NK-92 treated with Interleukin-12 subunit alpha and Interleukin-12 subunit beta, amount 100 ng/mL, for 24 hours (cell line): ENCODE results near the gene CCDC33.
"Not testable (repeated sequence)": the region's sequence is repeated elsewhere in the genome, so short reads cannot be mapped to it uniquely, and the experiment has no call there.

Experiments
- DNase-seq: peaks from one replicate; lab custom pipeline; 2025; lab: John Stamatoyannopoulos, UW

CCDC33 gene

DNA sequence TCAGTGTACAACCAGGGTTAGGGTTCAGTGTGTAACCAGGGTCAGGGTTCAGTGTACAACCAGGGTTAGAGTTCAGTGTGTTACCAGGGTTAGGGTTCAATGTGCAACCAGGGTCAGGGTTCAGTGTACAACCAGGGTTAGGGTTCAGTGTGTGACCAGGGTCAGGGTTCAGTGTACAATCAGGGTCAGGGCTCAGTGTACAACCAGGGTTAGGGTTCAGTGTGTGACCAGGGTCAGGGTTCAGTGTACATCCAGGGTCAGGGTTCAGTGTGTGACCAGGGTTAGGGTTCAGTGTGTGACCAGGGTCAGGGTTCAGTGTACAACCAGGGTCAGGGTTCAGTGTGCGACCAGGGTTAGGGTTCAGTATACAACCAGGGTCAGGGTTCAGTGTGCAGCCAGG lies 98.0 kb downstream of the CCDC33 start:
- DNase-seq, result no peak

DNA sequence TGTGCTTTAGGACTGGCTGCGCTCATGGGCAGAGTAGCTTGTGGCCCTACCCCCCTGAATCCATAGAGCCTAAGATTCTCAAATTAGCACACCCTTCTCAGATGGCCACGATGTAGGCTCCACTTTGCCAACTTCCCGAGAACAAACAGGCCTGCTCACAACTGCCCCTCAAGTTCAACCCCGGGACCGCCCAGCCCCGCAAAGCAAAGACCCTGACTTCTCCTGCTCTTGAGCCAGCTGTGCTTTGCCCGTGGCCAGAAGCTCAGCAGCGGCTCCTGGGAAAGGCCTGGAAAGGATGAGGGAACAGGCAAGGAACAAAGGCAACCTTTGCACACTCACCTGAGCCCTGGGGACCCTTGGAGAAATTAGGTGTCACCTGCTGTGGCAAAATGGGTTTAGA lies 99.3 kb downstream of the CCDC33 start:
- no peak for DNase-seq

- DNase-seq, result no peak
These were observed 100.2 kb downstream of the CCDC33 start for GRCh38 chr15:74336061-74337005.

DNA sequence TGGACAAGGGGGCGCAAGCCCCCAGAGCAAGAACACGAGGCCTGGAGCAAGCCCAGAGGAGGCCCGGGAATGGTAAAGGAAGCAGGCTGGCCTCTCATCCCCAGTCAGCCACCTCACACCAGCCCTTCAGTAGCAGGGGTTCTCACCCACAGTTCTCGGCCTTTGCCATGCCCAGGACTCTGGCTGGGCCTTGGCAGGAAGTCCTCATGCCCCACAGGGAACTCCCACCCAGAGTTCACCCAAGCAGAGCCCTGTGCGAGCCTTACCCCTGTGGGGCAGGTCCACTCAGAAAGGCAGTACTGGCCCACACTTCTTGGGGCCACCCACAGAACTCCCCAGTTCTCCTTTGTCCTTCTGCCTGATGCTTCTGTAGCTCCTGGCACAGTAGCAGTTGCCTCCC lies 101.0 kb downstream of the CCDC33 start:
- DNase-seq, result no peak

DNA sequence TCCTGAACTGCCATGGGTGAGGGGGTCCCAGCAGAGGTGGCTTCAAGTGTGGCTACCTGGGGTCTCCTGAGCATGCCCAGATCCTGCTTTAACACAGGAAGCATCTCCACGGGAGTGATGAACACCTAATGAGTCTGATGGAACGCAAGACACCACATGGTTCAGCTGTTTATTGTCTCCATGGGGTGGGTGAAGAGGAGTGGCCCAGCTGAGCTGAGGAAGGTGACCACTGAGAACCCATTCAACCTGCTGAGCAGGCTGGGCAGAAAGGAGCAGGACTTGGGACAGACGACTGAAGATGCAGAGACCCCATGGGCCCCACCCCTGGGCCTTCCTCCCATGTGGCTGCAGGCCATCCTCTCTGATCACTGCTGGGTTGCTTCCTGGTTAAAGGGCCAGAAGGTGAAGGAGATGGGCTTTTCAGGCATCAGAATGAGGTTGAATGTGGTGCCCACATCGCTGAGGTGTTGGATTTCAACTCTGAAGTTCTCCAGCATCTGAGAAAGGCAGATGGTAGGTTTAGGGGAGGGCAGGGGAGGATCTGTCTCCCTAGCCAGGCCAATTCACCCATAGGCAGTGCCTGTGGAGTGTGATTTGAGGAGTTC lies 101.6 kb downstream of the CCDC33 start:
- DNase-seq, result no peak

DNA sequence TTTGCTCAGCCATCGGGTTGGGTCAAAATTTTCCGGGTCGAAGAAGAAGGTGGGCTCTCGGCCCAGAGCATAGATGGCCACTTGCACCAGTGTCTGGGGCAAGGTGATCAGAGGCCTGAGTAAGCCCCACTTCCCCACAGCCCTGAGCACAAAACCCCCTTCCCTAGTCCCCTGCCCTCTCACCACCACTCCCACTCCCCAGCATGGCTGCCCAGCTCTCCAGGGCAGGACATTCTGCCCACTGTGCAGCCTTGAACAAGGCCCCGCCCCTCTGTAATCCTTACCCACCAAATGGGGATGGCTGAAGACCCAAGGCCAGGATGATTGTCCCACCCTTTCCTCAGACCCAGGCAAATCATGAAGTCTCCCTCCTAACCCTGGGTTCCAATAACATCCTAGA lies 102.5 kb downstream of the CCDC33 start:
- DNase-seq, result no peak

DNA sequence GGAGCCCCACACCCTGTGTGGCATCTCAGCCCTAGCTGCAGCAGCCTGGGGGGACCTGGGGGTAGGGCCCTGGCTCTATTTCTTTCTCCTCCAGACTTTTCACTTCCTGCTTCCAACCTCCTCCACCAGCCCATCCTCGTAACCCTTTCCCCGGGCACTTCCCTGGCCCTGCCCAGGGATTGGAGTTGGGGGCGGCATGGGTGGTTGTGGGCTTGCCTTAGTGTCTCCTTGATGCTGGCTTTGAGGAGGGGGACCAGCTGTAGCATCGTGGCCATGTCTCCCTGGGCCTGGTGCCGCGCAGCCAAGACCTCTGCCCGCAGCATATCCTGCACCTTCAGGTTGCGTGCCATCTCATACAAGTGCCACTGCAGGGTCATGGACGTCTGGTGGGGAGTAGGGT lies 103.2 kb downstream of the CCDC33 start:
- DNase-seq, result no peak

DNA sequence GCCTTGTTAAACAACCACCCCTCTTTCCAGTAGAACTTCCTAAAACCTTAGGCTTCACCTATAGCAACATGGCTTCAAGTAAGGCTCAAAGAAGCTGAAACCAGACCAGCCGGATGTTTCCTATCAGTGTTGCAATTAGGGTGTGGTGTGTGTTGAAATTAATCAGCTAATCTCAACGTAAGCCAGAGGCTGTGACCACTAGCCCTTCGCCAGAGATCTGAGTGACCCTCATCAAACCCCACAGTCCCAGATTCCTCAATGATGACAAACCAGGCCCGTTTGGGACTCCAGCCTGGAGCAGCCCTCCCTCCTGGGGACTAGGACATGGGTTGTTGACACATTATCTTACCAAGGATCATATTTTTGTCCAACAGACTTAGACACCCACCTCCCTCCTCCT lies 104.0 kb downstream of the CCDC33 start:
- no peak for DNase-seq

GRCh38 chr15:74343127-74343796 lies 107.1 kb downstream of the CCDC33 start:
- no peak for DNase-seq

GRCh38 chr15:74343797-74344127 lies 107.6 kb downstream of the CCDC33 start:
- no peak for DNase-seq

- no peak for DNase-seq
These were observed 108.9 kb downstream of the CCDC33 start for GRCh38 chr15:74345051-74345450.

DNA sequence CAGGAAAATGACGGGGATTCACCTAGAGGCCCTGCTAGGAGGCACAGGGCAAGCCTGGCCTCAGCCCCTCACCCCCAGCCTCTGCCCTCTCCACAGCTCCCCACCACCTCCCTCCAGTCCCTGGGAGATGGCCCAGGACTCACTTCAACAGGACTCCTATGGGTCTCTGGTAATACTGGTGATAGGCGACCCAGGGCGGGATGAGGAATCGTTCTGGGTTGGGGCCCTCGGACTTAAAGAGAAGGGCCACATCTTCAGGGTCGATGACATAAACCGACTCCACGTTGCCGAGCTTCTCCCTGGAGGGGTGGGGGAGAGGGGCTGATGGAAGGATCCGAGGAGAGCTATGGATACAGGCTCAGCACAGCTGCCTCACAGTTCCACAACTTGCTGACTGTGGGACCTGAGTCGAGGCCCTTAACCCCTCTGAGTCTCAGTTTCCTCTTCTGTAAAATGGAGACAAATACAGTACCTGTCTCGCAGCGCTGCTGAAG lies 111.7 kb downstream of the CCDC33 start:
- DNase-seq, result no peak

DNA sequence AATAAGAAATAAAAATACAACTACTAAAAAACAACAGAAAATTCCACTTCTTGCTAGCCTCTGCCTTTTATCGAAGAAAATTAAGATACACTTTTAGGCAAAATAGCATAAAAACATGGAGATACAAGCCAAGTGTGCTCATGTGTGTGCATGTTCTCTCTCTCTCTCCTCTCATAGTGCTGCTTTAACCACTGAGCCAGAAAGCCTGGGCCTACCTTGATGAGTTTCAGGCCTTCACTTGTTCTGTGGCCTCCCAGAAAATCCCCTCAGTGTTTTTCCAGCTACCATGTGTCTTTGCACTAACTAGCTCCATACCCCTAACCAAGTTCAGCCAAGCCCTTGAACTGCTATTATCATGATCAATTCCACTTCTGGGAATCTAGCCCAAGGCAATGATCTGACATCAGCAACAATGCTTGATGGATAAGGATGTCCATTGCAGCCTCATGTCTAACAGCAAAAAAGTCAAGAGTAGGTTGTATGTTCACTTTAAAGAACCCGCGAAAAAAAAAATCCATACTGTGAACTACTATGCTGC lies 113.2 kb downstream of the CCDC33 start:
- DNase-seq, result no peak

- DNase-seq, result no peak
These were observed 114.5 kb downstream of the CCDC33 start for GRCh38 chr15:74350295-74351275.

DNA sequence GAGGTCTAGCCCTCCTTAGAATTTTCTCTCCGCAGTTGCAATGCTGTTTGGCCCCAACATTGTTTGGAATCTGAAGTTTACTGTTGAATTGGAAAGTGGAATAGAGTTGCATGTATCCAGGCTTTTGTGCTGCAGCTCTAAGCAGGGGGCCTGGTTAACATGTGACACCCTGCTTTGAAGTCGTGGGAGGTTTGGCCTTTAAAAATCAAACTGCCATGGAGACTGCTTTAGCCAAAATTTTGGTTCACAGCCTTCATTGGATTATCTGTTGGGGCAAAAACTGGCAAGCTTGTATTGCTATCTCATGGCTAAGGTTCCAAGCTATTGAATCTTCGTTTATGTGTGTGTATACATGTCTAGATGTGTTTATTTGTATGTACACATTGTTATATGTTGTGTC lies 115.5 kb downstream of the CCDC33 start:
- DNase-seq, result no peak

DNA sequence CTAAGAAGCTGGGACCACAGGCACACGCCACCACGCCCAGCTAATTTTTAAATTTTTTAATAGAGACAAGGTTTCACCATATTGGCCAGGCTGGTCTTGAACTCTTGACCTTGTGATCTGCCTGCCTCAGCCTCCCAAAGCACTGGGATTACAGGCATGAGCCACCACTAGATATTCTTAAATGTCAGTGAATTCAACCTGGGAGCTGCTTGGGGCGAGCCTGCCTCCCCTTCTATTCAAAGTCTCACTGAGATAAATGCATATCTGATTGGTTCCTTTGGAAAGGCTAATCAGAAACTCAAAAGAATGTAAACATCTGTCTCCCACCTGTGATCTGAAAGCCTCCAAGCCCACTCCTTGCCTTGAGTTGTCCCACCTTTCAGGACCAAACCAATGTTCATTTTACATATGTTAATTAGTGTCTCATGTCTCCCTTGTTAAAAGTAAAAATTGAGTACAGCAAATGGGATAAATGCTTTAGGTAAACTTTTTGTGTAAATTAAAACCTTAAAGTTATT lies 116.3 kb downstream of the CCDC33 start:
- no peak for DNase-seq

DNA sequence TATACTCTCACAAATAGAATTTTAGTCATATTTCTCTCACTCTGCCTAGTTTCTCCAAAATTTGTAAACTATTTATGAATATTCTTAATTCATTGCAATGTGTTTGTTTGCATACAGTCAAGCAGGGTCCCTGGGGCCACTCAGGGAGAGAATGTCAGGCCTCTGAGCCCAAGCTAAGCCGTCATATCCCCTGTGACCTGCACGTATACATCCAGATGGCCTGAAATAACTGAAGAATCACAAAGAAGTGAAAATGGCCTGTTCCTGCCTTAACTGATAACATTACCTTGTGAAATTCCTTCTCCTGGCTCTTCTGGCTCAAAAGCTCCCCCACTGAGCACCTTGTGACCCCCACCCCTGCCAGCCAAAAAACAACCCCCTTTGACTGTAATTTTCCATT lies 117.9 kb downstream of the CCDC33 start:
- DNase-seq, result not testable (repeated sequence)

DNA sequence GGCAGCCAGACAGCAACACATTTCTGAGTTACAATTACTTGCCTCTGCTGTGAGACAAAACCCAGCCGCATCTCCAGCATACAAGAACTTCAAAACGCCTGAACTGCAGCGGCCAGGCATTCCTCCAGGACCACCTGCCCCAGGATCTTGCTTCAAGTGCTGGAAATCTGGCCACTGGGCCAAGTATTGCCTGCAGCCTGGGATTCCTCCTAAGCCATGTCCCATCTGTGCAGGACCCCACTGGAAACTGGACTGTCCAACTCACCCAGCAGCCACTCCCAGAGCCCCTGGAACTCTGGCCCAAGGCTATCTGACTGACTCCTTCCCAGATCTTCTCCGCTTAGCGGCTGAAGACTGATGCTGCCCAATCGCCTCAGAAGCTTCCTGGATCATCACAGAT lies 119.9 kb downstream of the CCDC33 start:
- not testable (repeated sequence) for DNase-seq

DNA sequence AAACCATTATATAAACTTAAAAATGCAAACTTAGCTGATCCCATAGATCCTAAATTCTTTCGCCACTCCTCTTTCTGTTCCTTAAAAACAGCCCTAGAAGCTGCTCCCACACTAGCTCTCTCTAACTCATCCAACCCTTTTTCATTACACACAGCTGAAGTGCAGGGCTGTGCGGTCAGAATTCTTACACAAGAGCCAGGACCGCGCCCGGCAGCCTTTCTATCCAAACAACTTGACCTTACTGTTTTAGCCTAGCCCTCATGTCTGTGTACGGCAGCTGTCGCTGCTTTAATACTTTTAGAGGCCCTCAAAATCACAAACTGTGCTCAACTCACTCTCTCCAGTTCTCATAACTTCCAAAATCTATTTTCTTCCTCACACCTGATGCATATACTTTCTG lies 121.4 kb downstream of the CCDC33 start:
- DNase-seq, result not testable (repeated sequence)

GRCh38 chr15:74359376-74359775 lies 123.2 kb downstream of the CCDC33 start:
- DNase-seq, result not testable (repeated sequence)

GRCh38 chr15:74360855-74361254 lies 124.7 kb downstream of the CCDC33 start:
- not testable (repeated sequence) for DNase-seq
